ENCODE data around the gene TEAD4. TPM values are rescaled to one million over a fixed set of nuclear protein-coding genes. Genes with fewer than 3 reads are reported as not detected.

TEAD4 gene
- total and polyA plus RNA-seq, 9 donors, result 3.6 to 19.9 (median 6.7) TPM

DNA sequence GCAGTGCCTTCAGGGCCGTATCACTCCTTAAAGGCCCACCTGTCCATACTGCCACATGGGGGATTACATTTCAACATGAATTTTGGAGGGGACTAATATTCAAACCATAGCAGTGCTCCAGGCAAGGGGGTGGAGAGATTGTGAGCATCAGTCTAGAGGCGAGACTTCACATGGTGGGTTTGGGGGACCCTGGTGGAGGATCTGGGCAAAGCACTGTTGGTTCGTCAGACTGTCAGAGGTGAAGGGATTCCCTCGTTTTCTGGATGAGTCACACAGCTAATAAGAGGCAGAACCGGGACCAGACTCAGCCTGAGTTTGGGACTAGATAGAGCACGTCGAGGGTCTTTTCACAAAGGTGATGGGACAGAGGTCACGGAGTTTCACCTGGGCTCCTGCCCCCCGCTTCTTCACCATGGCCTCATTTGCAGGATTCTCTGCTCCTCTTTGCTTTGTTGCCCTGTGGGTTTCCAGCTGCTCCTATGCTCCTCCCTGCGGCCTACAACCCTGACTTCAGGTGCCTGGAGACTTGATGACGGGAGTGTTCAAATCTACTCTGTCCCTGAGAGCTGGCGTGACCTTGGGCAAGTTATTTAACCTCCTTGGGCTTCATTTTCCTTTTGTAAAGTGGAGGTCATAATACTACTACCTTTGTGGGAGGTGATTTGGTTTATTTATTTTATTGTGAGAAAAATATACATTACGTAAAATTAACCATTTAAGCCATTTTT, 41.5 kb downstream of the TEAD4 start:
- TF ChIP-seq POLR2A (IDR thresholded peaks at IDR 0.05) (no peak), EP300 (IDR thresholded peaks at IDR 0.05) (no peak)
- TF ChIP-seq, protein P1, sequence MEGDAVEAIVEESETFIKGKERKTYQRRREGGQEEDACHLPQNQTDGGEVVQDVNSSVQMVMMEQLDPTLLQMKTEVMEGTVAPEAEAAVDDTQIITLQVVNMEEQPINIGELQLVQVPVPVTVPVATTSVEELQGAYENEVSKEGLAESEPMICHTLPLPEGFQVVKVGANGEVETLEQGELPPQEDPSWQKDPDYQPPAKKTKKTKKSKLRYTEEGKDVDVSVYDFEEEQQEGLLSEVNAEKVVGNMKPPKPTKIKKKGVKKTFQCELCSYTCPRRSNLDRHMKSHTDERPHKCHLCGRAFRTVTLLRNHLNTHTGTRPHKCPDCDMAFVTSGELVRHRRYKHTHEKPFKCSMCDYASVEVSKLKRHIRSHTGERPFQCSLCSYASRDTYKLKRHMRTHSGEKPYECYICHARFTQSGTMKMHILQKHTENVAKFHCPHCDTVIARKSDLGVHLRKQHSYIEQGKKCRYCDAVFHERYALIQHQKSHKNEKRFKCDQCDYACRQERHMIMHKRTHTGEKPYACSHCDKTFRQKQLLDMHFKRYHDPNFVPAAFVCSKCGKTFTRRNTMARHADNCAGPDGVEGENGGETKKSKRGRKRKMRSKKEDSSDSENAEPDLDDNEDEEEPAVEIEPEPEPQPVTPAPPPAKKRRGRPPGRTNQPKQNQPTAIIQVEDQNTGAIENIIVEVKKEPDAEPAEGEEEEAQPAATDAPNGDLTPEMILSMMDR (IDR thresholded peaks at IDR 0.05), result no peak
- H3K4me3 ChIP-seq, result no peak overlapping the region
- H3K27me3 ChIP-seq, result no peaks in the 10 kb centered on the region
- no peak overlapping the region for H3K27ac ChIP-seq
- H3K36me3 ChIP-seq, result no peaks in the 10 kb centered on the region
- WGBS, 3 donors, result 74 to 94% (median 77%) methylated on average over 13 of the region's 13 CpGs
- DNase-seq, result no peak
- H3K4me1 ChIP-seq (ENCODE audit: insufficient read depth), result peaks cover 4% of the 10 kb centered on the region
- H3K9me3 ChIP-seq, result no peaks in the 10 kb centered on the region
- intact Hi-C loops (cut with DNase I), result loop anchor here in 1 of 4 donors (10.0 kb wide), 1 partner anchor 1596 kb away; no protein-coding TSS in a partner anchor

DNA sequence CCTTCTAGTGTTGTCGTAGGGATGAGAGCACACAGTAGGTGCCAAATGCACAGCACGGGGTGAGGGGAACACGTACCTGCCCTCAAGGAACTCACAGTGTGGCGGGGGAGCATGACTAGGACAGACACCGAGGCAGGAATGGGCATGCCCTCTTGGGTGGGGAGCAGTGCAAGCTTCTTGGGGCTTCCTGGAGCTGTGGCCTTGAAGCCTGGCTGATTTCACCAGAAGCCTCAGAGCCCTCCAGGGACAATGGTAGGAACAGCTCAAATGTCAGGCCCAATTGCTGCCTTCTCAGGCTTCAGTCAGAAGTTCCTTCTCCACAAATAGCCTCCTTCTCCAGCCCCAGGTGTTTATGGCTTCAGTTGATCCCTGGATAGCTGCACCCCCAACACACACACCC, 43.4 kb downstream of the TEAD4 start:
- Histone ChIP-seq H3K9me3 (no peaks in the 10 kb centered on the region), H3K4me1 (ENCODE audit: insufficient read depth) (peaks cover 4% of the 10 kb centered on the region), H3K27me3 (no peaks in the 10 kb centered on the region), H3K27ac (no peak overlapping the region), H3K4me3 (no peak overlapping the region), H3K36me3 (no peaks in the 10 kb centered on the region)
- intact Hi-C loops (cut with DNase I), result loop anchor here in 1 of 4 donors (10.0 kb wide), 1 partner anchor 1598 kb away; no protein-coding TSS in a partner anchor
- no peak for DNase-seq
- TF ChIP-seq EP300 (IDR thresholded peaks at IDR 0.05) (no peak), POLR2A (IDR thresholded peaks at IDR 0.05) (no peak)
- TF ChIP-seq, protein P1 (IDR thresholded peaks at IDR 0.05), result no peak
- WGBS, 3 donors, result 72 to 88% (median 88%) methylated on average over 5 of the region's 5 CpGs

DNA sequence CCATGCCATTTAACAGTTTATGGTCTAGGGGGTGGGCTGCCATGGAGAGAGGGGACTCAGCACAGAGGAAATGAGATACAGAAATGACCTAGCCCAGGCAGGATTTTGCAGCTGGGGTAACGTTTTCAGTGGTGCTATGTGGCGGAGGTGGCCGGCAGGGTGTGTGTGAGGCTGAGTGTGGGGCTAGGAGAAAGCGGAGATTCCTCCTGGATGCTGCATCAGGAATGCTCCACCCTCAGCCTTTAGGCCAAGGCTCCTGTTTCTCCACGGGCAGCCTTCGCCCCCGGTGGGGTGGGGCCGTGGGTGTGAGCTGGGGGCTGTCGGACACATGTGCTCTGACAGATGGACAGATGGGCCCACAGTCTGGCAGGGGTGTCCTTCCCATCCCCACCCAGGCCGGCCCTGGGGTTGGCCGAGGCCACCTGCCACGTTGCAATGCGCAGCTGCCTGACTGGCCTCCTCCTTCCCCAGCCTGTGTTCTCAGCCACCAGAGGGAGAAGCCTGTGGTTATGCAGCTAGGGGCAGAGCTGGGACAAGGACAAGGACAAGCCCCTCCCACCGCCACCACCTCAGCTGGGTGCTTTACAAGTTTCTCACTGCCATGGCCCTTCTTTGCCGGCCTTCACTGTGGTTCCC, 44.3 kb downstream of the TEAD4 start:
- intact Hi-C loops (cut with DNase I), result loop anchor here in 1 of 4 donors (10.0 kb wide), 1 partner anchor 1599 kb away; no protein-coding TSS in a partner anchor
- Histone ChIP-seq H3K4me3 (no peak overlapping the region), H3K27me3 (no peaks in the 10 kb centered on the region), H3K36me3 (no peaks in the 10 kb centered on the region), H3K4me1 (ENCODE audit: insufficient read depth) (peaks cover 4% of the 10 kb centered on the region), H3K9me3 (no peaks in the 10 kb centered on the region), H3K27ac (no peak overlapping the region)
- 80 to 87% (median 82%) methylated on average over 15 of the region's 15 CpGs for WGBS, 3 donors
- no peak for DNase-seq
- TF ChIP-seq EP300 (IDR thresholded peaks at IDR 0.05) (no peak), POLR2A (IDR thresholded peaks at IDR 0.05) (no peak)
- TF ChIP-seq, protein P1 (IDR thresholded peaks at IDR 0.05), result no peak

DNA sequence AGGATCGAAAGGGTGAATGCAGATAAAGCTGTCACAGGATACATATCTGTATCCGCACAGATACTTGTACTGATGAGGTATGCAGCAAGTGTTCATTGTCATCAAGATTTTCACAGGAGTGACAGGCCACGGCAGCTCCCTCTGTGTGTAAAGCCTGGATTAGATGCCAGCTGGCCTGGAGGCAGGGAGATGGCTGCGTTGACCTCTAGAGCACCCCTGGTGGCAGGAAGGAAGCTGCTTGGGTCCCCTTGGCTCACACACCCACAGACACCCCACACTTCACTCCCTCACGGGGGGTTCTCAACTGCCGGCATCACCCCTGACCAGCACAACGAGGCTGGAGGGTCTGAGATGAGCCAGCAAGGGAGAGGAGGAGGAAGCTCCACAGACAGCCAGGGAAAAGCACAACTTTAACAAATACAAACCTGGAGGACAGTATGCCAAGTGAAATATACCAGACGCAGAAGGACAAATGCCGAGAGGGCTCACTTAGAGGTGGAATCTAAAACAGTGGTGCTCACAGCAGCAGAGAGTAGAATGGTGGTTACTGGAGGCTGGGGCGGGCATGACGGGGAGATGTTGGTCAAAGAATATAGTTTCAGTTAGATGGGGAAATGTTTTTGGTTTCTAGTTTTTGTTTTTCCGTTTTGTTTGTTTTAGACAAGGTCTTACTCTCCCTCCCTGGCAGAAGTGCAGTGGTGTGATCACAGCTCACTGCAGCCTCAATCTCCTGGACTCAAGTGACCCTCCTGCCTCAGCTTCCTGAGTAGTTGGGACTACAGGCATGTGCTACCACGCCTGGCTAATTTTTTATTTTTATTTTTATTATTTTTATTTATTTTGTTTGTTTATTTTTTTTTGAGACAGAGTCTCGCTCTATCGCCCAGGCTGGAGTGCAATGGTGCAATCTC, 45.7 kb downstream of the TEAD4 start:
- Histone ChIP-seq H3K4me1 (ENCODE audit: insufficient read depth) (peaks cover 1% of the 10 kb centered on the region), H3K36me3 (no peaks in the 10 kb centered on the region), H3K27me3 (no peaks in the 10 kb centered on the region), H3K9me3 (no peaks in the 10 kb centered on the region), H3K4me3 (no peak overlapping the region), H3K27ac (no peak overlapping the region)
- TF ChIP-seq POLR2A (IDR thresholded peaks at IDR 0.05), result no peak
- TF ChIP-seq, protein P1 (IDR thresholded peaks at IDR 0.05), result no peak
- TF ChIP-seq EP300 (IDR thresholded peaks at IDR 0.05), result no peak
- WGBS, 3 donors, result 49 to 62% (median 56%) methylated on average over 15 of the region's 15 CpGs
- no peak for DNase-seq
- intact Hi-C loops (cut with DNase I), result loop anchor here in 1 of 4 donors (10.0 kb wide), 1 partner anchor 1600 kb away; no protein-coding TSS in a partner anchor
